HG02571 (cell line): ENCODE results near the gene RAB34.
A peak's percentile ranks its signal among the peaks of the same experiment; 100 is the strongest.
"Not testable (repeated sequence)": the region's sequence is repeated elsewhere in the genome, so short reads cannot be mapped to it uniquely, and the experiment has no call there.

Source experiments
- ATAC-seq: cut with Tn5 transposase; IDR thresholded peaks from one replicate; pipeline ENCODE4 v1.9.1; 2021; ENCODE audit warnings: mild to moderate bottlenecking, moderate library complexity; ENCODE audit not compliant: unreplicated experiment

The RAB34 gene

GRCh38 chr17:28728364-28729200 lies 10.9 kb upstream of the RAB34 start, which contains the start of gene NEK8:
NEK8 (plus strand) TSS chr17:28728788; CDS start chr17:28728814, 26 bp downstream.
- ATAC-seq = peak; percentile 35

GRCh38 chr17:28726627-28727491 lies 9.2 kb upstream of the RAB34 start:
- peak; percentile 34 for ATAC-seq

GRCh38 chr17:28726226-28726626 lies 8.6 kb upstream of the RAB34 start, which contains the start of gene TLCD1:
TLCD1 (minus strand) TSS chr17:28726233; CDS start chr17:28726097, 136 bp downstream.
- peak; percentile 17 for ATAC-seq

- peak; percentile 3 for ATAC-seq
Observed at GRCh38 chr17:28725660-28726225, 8.1 kb upstream of the RAB34 start.

GRCh38 chr17:28725166-28725659 lies 7.5 kb upstream of the RAB34 start:
- ATAC-seq = no peak

- ATAC-seq = no peak
Observed at GRCh38 chr17:28724500-28725165, 7.0 kb upstream of the RAB34 start.

GRCh38 chr17:28723836-28724499 lies 6.3 kb upstream of the RAB34 start:
- not testable (repeated sequence) for ATAC-seq

- ATAC-seq = no peak
Observed at GRCh38 chr17:28723159-28723835, 5.6 kb upstream of the RAB34 start.

- ATAC-seq = no peak
Observed at GRCh38 chr17:28722417-28723158, 4.9 kb upstream of the RAB34 start.

GRCh38 chr17:28720997-28721329 lies 3.3 kb upstream of the RAB34 start:
- ATAC-seq = not testable (repeated sequence)

- ATAC-seq = no peak
Observed at GRCh38 chr17:28720247-28720996, 2.8 kb upstream of the RAB34 start.

- ATAC-seq = no peak
Observed at GRCh38 chr17:28719021-28719433, 1.4 kb upstream of the RAB34 start.

- ATAC-seq = no peak
Observed at GRCh38 chr17:28718333-28719020, 809 bp upstream of the RAB34 start.

GRCh38 chr17:28716740-28717577 lies 709 bp downstream of the RAB34 start:
- no peak for ATAC-seq

- no peak for ATAC-seq
Observed at GRCh38 chr17:28715217-28715616, 2.5 kb downstream of the RAB34 start.

- ATAC-seq = no peak
Observed at GRCh38 chr17:28714281-28714680, 3.4 kb downstream of the RAB34 start.
